Neural cell (in vitro differentiated cells): ENCODE data around the gene NUCB2. TPM values are rescaled to one million over a fixed set of nuclear protein-coding genes. Genes with fewer than 3 reads are reported as not detected.

ENCODE experiments used
- H2AFZ ChIP-seq: fragments of 200-600, 300-800 bp; sonication (generic), shearing (Covaris generic); 2 replicates; pipeline ENCODE4 v1.6.0; 2014; ENCODE audit warnings: low read depth, mild to moderate bottlenecking, antibody characterized with exemption, low read length, moderate library complexity
- H3F3A ChIP-seq: fragments of 200-600 bp; shearing (Covaris generic); 2 replicates; pipeline ENCODE4 v1.6.1; 2016; ENCODE audit warnings: mild to moderate bottlenecking, moderate library complexity, mixed read lengths, antibody characterized with exemption, low read length; ENCODE audit not compliant: insufficient read depth, poor library complexity, severe bottlenecking
- H3K27ac ChIP-seq: fragments of 200-600, 300-800 bp; sonication (generic), shearing (Covaris generic); 2 replicates; pipeline ENCODE4 v1.5.1; 2014; ENCODE audit warnings: mild to moderate bottlenecking, low read length, moderate library complexity
- H3K27me3 ChIP-seq: fragments of 300-800, 200-600 bp; sonication (generic), shearing (Covaris generic); 2 replicates; pipeline ENCODE4 v1.6.0; 2014; ENCODE audit warnings: mild to moderate bottlenecking, low read depth, low read length, moderate library complexity; ENCODE audit not compliant: insufficient read depth
- H3K36me3 ChIP-seq: fragments of 300-800, 200-600 bp; sonication (generic), shearing (Covaris generic); 2 replicates; pipeline ENCODE4 v1.5.1; 2014; ENCODE audit warnings: mild to moderate bottlenecking, antibody characterized with exemption, low read length, moderate library complexity; ENCODE audit not compliant: insufficient read depth
- H3K4me2 ChIP-seq: fragments of 300-800, 200-600 bp; sonication (generic), shearing (Covaris generic); 2 replicates; pipeline ENCODE4 v1.6.0; 2014; ENCODE audit warnings: mild to moderate bottlenecking, low read length
- H3K4me3 ChIP-seq: fragments of 300-800, 200-600 bp; sonication (generic), shearing (Covaris generic); 2 replicates; pipeline ENCODE4 v1.5.1; 2014; ENCODE audit warnings: mild to moderate bottlenecking, low read length, moderate library complexity
- H3K79me2 ChIP-seq: fragments of 200-600 bp; shearing (Covaris generic); replicated peaks from 2 replicates; pipeline ENCODE4 v1.6.0; 2014; ENCODE audit warnings: mild to moderate bottlenecking, low read length, moderate library complexity; ENCODE audit not compliant: insufficient read depth
- H3K9ac ChIP-seq: fragments of 300-800, 200-600 bp; sonication (generic), shearing (Covaris generic); 2 replicates; pipeline ENCODE4 v1.6.1; 2016; ENCODE audit warnings: mild to moderate bottlenecking, low read length, mixed read lengths
- H3K9me2 ChIP-seq: fragments of 200-600 bp; shearing (Covaris generic); 2 replicates; pipeline ENCODE4 v1.6.1; 2016; ENCODE audit warnings: mild to moderate bottlenecking, low read length, mixed read lengths; ENCODE audit not compliant: insufficient read depth
- H3K9me3 ChIP-seq: fragments of 200-600, 300-800 bp; sonication (generic), shearing (Covaris generic); 2 replicates; pipeline ENCODE4 v1.6.1; 2016; ENCODE audit warnings: mild to moderate bottlenecking, mixed run types, low read length, moderate library complexity, mixed read lengths
- H4K20me1 ChIP-seq: fragments of 200-600 bp; shearing (Covaris generic); 2 replicates; pipeline ENCODE4 v1.6.1; 2016; ENCODE audit warnings: mild to moderate bottlenecking, mixed run types; ENCODE audit not compliant: insufficient read depth
- EP300 ChIP-seq: fragments of 450-650 bp; conservative IDR thresholded peaks from 2 replicates; pipeline ENCODE4 v1.6.1; 2014; ENCODE audit warnings: antibody characterized with exemption, mild to moderate bottlenecking, moderate library complexity; ENCODE audit not compliant: poor library complexity, severe bottlenecking
- EZH2 ChIP-seq: fragments of 200-600, 300-800 bp; shearing (Covaris generic), sonication (generic); IDR thresholded peaks from 2 replicates; pipeline ENCODE4 v1.6.1; 2014; ENCODE audit warnings: antibody characterized with exemption, low read length, borderline replicate concordance, mild to moderate bottlenecking; ENCODE audit not compliant: insufficient read depth, poor library complexity, severe bottlenecking
- MXI1 ChIP-seq: fragments of 450-650 bp; conservative IDR thresholded peaks from 2 replicates; pipeline ENCODE4 v1.6.1; 2014; ENCODE audit warnings: antibody characterized with exemption, mild to moderate bottlenecking; ENCODE audit not compliant: poor library complexity, severe bottlenecking
- POLR2AphosphoS5 ChIP-seq: IDR thresholded peaks from 2 replicates; pipeline ENCODE4 v1.6.1; 2012
- RAD21 ChIP-seq: fragments of 450-650 bp; conservative IDR thresholded peaks from 2 replicates; pipeline ENCODE4 v1.6.1; 2014; ENCODE audit warnings: antibody characterized with exemption, mild to moderate bottlenecking, moderate library complexity
- REST ChIP-seq: IDR thresholded peaks from 2 replicates; pipeline ENCODE4 v1.6.1; 2012; ENCODE audit warnings: borderline replicate concordance
- SMC3 ChIP-seq: fragments of 450-650 bp; conservative IDR thresholded peaks from 2 replicates; pipeline ENCODE4 v1.6.1; 2014; ENCODE audit warnings: antibody characterized with exemption, mild to moderate bottlenecking, moderate library complexity; ENCODE audit not compliant: poor library complexity
- TAF1 ChIP-seq: IDR thresholded peaks from 2 replicates; pipeline ENCODE4 v1.6.1; 2012; ENCODE audit warnings: low read depth
- polyA plus RNA-seq: library from polyadenylated mRNA; depleted of rRNA; stranded (reverse); fragments of >200 nt; gene quantifications from 2 replicates; pipeline ENCODE4 v1.2.3, GENCODE V29; 2014
- TF ChIP-seq, protein P1 (sequence below): fragments of 450-650 bp; IDR thresholded peaks from 2 replicates; pipeline ENCODE4 v1.5.1; 2014; ENCODE audit warnings: antibody characterized with exemption, mild to moderate bottlenecking, moderate library complexity; ENCODE audit not compliant: poor library complexity, severe bottlenecking

Gene NUCB2
- polyA plus RNA-seq, 1 donor from 2014 or later = 120 TPM

GRCh38 chr11:17291710-17292109 is 15.2 kb downstream of the NUCB2 start:
- Histone ChIP-seq H3K27ac (no peak overlapping the region), H3K36me3 (peaks cover 4% of the 10 kb centered on the region), H3K9me3 (no peaks in the 10 kb centered on the region)

DNA sequence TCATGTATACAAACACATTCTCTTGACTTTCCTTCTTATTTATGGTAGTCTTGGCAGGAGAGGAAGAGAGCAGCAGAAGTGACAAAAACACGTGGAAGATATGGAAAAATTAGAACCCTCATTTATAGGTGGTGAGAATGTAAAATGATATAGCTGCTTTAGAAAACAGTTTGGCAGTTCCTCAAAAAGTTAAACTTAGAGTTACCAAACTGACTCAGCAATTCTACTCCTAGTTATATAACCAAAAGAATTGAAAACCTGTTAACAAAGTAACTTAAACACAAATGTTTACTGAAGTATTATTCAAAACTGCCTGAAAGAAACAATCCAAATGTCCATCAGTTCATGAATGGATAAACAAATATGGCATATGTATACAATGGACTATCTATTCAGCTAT is 16.8 kb downstream of the NUCB2 start:
- Histone ChIP-seq H3K27me3 (no peaks in the 10 kb centered on the region), H3K79me2 (no peaks in the 10 kb centered on the region), H4K20me1 (no peaks in the 10 kb centered on the region), H3K9me3 (no peaks in the 10 kb centered on the region), H3K27ac (no peak overlapping the region), H3K4me2 (no peak overlapping the region), H3K9ac (no peak overlapping the region), H3K4me3 (no peak overlapping the region), H3F3A (no peaks in the 10 kb centered on the region), H2AFZ (no peak overlapping the region), H3K36me3 (peaks cover under 1% of the 10 kb centered on the region), H3K9me2 (no peaks in the 10 kb centered on the region)
- TF ChIP-seq, protein P1, sequence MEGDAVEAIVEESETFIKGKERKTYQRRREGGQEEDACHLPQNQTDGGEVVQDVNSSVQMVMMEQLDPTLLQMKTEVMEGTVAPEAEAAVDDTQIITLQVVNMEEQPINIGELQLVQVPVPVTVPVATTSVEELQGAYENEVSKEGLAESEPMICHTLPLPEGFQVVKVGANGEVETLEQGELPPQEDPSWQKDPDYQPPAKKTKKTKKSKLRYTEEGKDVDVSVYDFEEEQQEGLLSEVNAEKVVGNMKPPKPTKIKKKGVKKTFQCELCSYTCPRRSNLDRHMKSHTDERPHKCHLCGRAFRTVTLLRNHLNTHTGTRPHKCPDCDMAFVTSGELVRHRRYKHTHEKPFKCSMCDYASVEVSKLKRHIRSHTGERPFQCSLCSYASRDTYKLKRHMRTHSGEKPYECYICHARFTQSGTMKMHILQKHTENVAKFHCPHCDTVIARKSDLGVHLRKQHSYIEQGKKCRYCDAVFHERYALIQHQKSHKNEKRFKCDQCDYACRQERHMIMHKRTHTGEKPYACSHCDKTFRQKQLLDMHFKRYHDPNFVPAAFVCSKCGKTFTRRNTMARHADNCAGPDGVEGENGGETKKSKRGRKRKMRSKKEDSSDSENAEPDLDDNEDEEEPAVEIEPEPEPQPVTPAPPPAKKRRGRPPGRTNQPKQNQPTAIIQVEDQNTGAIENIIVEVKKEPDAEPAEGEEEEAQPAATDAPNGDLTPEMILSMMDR = no peak
- no peak for TF ChIP-seq RAD21
- no peak for TF ChIP-seq EZH2

More at GRCh38 chr11:17291710-17292109, 15.2 kb downstream of the NUCB2 start:
- Histone ChIP-seq H4K20me1 (no peaks in the 10 kb centered on the region), H3F3A (no peaks in the 10 kb centered on the region), H3K9me2 (no peaks in the 10 kb centered on the region), H3K79me2 (no peaks in the 10 kb centered on the region), H3K4me3 (no peak overlapping the region), H3K9ac (no peak overlapping the region), H3K27me3 (no peaks in the 10 kb centered on the region), H3K4me2 (no peak overlapping the region), H2AFZ (no peak overlapping the region)
- TF ChIP-seq SMC3 (no peak), TAF1 (no peak), RAD21 (no peak), MXI1 (no peak), EZH2 (no peak), EP300 (no peak), POLR2AphosphoS5 (no peak), REST (no peak)
- TF ChIP-seq, protein P1 = no peak
